HG03575 (cell line): ENCODE results near the gene SARDH.
"Not testable (repeated sequence)": the region's sequence is repeated elsewhere in the genome, so short reads cannot be mapped to it uniquely, and the experiment has no call there.

Source experiments
- ATAC-seq: cut with Tn5 transposase; IDR thresholded peaks from one replicate; pipeline ENCODE4 v1.9.1; 2021; ENCODE audit not compliant: unreplicated experiment, insufficient number of reproducible peaks, low FRiP score; ENCODE audit errors: extremely low read depth

The SARDH gene

GRCh38 chr9:133777871-133778270, 39.7 kb upstream of the SARDH start:
- ATAC-seq: no peak

- ATAC-seq: no peak
These were observed 39.1 kb upstream of the SARDH start for GRCh38 chr9:133777068-133777791.

GRCh38 chr9:133775951-133776905, 38.1 kb upstream of the SARDH start:
- no peak for ATAC-seq

DNA sequence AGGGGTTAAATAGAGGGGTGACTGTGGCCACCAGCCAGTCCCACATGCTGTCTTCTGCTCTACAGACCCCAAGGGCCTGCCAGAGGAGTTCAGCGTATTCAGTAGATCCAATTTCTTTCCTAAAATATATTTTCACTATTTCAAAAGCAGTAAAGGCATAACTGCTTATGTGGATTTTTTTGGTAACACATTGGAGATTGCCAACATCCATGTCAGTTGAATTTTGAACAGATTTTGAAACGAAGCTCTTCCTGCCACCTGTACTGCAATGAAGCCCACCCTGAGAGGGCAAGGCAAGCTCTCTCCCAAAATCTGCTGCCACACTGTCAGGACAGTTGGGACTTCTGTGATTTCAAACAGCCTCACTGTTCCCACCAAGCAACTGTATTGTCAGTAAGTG, 37.1 kb upstream of the SARDH start:
- no peak for ATAC-seq

GRCh38 chr9:133774799-133775198, 36.6 kb upstream of the SARDH start:
- no peak for ATAC-seq

DNA sequence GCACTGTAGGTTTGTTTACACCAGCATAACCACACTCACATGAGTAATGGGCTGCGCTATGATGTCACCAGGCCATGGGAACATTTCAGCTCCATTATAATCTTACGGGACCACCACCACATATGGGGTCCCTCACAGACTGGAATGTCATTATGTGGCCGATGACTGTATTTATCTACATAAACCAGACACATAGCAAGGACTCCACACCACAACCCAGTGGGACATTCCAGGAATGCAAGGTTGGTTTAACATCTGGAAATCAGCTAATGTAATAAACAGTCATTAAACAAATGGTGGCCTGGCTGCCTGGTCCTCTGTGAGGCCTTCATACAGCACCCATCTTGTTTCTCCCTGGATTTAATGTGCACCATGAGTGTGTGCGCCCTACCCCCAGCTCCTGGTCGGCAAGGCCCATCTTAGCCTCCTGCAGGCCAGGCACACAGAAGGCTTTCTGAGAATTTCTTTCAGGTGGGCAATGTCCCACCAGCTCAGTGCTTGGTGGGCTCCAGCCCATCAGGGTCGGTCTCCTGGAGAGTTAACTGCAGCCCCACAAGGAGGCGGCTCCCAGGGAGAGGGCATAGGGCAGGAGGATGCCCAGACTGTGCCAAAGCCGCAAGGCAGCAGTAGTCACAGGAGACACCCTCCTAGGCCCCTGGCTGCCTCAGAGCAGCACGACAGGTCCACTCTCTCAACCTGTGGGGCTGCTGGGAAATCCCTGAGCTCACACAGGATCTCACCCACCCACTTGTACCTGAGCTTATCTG, 35.9 kb upstream of the SARDH start:
- no peak for ATAC-seq

DNA sequence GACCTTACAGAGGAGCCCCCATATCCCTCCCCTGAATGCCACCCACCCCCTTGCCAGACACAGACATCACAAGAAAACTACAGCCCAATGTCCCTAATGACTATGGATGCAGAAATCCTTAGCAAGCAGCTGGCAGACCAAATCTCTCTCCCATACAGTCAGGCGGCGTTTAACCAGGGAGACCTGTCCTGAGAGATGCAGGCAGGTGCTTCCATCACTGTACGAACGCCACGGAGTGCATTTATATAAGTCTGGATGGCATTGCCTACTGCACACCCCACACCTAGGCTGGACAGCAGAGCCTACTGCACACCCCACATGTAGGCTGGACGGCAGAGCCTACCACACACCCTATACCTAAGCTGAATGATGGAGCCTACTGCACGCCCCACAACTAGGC, 34.4 kb upstream of the SARDH start:
- ATAC-seq: no peak

DNA sequence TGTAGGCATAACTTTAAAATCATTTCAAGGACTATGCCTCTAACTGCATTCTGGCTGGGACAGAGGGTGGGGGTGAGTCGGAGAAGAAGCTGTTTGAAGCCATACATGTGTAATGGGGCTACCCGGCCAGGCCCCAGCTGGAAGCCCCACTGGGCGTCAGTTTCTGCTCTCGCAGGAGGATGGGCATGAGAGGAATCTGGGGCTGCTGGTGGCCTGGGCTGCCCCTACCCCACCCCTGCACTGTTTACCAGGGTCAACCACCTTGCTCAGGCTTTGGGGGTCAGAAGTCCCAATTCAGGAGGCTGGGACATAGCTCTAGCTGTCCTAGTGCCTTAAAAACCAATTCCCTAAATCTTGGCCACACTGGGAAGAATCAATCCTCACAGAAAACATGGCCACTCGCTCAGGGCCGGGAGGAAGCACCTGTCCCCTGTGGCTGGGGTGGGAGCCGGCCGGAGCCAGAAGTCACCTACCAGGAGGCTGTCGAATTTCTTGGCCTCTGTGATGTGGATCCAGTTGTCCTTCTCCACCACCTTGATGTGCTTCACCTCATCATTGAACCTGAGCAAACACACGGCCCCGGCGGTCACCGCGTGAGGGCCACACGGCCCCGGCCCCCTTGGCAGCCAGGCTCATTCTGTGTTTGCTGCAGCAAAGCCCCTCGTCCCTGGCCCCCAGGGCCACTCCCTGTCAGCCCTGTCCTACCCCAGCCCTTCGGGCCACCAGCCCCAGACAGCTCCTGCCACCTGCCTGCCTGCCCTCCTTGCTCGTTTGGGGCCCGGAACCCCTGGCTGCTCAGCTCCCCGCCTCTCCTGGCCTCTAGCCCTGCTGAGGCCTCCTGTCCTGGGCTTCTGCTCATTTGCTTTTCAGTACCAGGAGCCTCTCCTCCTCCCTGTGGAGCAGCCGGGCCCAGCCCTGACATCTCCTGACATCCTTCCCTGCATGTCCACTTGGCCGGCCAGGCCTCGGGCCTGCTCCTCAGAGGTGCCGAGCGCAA, 33.6 kb upstream of the SARDH start:
- no peak for ATAC-seq

DNA sequence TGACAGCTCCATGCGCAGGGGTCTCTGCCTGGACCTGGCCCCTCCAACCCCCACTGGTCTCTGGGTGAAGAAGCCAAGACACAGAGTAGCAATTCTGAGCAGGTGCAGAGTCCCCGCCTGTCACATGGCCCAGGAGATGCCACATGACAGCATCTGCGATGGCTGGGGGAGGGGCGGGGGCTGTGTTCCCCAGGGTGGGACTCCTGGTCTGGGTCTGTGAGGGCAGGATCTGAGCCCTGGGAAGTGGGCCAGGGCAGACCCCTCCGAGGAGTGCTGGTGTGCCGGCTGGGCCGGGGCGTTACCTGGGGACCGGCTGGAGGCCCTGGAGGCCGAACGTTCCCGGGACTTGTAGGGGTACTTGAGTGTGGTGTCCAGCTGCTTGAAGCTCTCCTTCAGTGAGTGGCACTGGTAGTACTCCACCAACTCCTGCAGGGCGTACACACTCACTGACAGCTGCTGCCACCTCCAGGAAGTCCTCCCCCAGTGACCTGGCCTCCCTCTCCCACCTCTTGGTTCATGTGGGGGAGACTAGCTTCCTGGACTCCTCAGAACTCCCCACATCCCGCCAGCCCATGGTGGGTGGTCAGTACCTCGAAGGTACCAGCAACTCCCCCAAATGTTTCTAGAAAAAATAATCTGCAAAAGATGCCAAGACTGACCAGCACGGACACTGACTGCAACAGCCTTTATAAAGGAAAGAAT, 32.1 kb upstream of the SARDH start:
- ATAC-seq: no peak

DNA sequence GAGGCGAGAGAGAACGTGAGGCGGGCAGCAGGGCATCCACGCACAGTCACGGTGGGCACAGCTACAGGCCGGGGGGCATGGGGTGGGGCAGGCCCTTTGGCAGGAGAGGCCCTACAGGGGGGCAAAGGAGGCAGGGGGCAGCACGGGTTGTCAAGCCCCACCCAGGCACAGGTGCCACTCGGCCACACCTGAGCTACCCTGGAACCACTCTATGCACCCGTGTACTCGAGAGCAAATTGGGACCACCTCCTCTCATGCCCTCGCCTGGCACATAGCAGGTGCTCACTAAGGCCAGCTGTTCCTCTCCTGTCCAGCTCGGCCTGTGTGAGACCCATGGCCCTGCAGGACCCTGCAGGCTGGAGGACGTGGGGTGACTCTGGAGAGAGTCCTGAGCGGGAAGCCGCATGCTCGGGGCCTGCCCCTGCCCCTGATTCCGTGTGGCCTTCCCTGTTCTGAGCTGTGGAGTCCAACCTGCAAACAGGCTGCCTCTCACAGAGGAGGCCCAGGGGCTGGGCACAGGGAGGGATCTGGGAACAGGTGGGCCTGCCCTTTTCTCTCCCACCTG, 31.4 kb upstream of the SARDH start:
- ATAC-seq: no peak

DNA sequence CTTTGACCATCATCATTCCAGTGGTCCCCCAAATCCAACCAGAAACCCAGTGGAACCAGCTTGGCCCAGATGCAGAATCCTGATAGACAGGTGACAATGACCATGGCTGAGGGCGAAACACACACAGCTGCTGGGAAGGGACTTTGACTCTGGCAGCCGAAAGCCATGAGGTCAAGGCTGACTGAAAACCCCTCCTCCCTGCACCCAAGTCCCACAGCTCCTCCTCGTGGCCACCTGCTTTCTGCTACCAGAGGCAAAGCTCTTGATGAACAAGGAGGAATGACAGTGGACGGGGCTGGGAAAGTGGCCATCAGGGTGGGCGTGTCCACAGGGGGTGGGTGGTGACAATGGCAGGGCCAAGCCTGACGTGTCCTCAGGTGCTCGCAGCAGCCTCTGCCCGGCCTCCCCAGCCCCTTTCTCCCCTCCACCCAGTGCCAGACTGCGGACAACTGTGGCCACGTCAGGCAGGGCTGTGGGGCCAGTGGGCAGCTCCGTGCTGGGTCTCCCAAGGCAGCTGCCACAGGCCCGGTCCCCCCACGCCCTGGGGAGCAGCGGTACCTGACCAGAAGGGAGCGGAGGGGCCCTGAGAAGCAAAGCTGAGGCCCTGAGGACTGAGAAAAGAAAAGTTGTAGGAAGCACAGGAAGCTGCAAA, 30.8 kb upstream of the SARDH start:
- ATAC-seq: no peak

DNA sequence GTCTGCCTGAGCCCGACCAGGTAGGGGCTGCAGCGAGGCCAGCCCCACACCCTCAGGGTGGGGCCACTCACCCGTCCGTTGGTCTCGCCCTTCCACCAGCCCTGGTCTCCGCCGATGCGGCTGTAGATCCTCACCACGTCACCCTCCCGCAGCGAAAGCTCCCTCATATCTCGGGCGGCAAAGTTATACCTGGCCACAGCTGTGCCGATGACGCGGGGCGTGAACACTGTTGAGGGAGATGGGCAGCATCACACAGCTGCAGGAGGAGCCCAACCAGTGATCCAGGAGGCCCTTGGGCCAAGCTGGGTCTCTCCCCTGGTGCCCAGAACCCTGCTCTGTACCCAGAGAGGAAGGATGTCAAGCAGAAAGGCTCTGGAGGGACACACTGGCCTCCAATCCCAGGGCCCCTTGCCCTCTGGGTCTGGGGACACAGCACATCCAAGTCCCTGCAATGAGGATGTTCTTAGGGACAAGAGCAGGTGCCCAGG, 30.3 kb upstream of the SARDH start:
- ATAC-seq: no peak

GRCh38 chr9:133767625-133768024, 29.5 kb upstream of the SARDH start:
- no peak for ATAC-seq

DNA sequence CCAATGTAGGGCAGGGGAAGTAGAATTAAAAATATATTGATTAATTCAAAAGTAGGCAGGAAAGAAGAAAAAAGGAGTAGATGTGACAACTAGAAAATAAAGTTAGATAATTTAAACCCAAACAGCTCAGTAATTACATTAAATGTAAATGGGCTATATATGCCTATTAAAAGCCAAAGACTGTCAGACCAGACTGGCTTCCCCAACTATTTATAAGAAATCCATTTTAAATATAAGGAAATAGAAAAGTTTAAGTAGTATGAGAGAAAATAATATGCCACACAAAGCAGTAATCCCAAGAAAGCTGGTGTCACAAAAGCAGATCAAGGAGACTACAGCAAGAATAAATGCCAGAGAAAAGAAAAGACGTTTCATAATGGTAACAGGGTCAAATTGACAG, 28.9 kb upstream of the SARDH start:
- ATAC-seq: no peak

- ATAC-seq: not testable (repeated sequence)
These were observed 28.1 kb upstream of the SARDH start for GRCh38 chr9:133766234-133766633.

- ATAC-seq: no peak
These were observed 25.4 kb upstream of the SARDH start for GRCh38 chr9:133763272-133764183.
